ENCODE measurements around the gene CACNA1I.

CACNA1I gene

DNA sequence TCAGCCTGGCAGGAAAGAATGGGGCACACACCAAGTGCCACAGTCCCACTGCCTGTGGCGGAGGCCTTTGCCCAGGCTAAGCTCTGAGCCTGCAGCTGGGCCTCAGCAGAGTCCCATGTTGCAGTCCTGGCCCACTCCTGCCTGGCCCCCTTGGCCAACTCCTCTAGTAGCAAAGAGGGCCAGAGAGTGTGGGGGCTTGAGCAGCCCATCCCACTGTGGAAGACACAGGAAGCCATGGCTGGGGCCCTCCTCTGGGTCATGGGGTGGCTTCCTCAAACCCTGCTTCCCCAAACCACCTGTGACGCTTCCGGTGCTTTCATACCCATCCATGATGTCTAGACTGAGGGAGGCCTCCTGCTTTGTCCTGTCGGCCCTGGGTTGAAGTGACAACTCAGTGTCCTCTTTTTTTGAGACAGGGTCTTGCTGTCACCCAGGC, 43.8 kb upstream of the CACNA1I start:
- Histone ChIP-seq H3K4me2 (ENCODE audit: low read depth, low read length, poor library complexity, severe bottlenecking) (peak overlapping the region; percentile 3), H3F3A (ENCODE audit: insufficient read depth) (peaks cover 82% of the 10 kb centered on the region), H3K9me3 (ENCODE audit: insufficient read depth, low read length) (no peaks in the 10 kb centered on the region), H4K20me1 (ENCODE audit: low read depth, low read length) (peaks cover 4% of the 10 kb centered on the region; the same call in 1 of the 2 replicates), H3K27me3 (ENCODE audit: low read length) (no peaks in the 10 kb centered on the region), H3K9me2 (replicated peaks; ENCODE audit: insufficient read depth, low read length) (no peaks in the 10 kb centered on the region), H3K9ac (ENCODE audit: low read length) (no peak overlapping the region), H2AFZ (ENCODE audit: low read depth, low read length, severe bottlenecking) (no peak overlapping the region), H3K27ac (ENCODE audit: low read depth, low read length) (peak overlapping the region; percentile 93), H3K4me3 (ENCODE audit: insufficient read depth, low read length, poor library complexity, severe bottlenecking) (no peak overlapping the region), H3K79me2 (ENCODE audit: insufficient read depth, low read length) (peaks cover 26% of the 10 kb centered on the region), H3K36me3 (ENCODE audit: low read length) (peaks cover 10% of the 10 kb centered on the region)
- TF ChIP-seq EZH2phosphoT487 (conservative IDR thresholded peaks at IDR 0.05; ENCODE audit: low read length) (no peak), CTCF (IDR thresholded peaks at IDR 0.05; ENCODE audit: insufficient read depth, low read length, poor library complexity, severe bottlenecking) (no peak)

GRCh38 chr22:39527481-39527961, 43.0 kb upstream of the CACNA1I start:
- Histone ChIP-seq H3K9me2 (replicated peaks; ENCODE audit: insufficient read depth, low read length) (no peaks in the 10 kb centered on the region), H3K27me3 (ENCODE audit: low read length) (no peaks in the 10 kb centered on the region), H3K79me2 (ENCODE audit: insufficient read depth, low read length) (peaks cover 30% of the 10 kb centered on the region), H3F3A (ENCODE audit: insufficient read depth) (peaks cover 75% of the 10 kb centered on the region), H3K9ac (ENCODE audit: low read length) (peak overlapping the region; percentile 54; the same call in 1 of the 2 replicates), H4K20me1 (ENCODE audit: low read depth, low read length) (no peaks in the 10 kb centered on the region; the same call in 1 of the 2 replicates), H3K4me2 (ENCODE audit: low read depth, low read length, poor library complexity, severe bottlenecking) (peak overlapping the region; percentile 67), H3K27ac (ENCODE audit: low read depth, low read length) (peak overlapping the region; percentile 93), H3K4me3 (ENCODE audit: insufficient read depth, low read length, poor library complexity, severe bottlenecking) (no peak overlapping the region), H2AFZ (ENCODE audit: low read depth, low read length, severe bottlenecking) (no peak overlapping the region), H3K36me3 (ENCODE audit: low read length) (peaks cover 5% of the 10 kb centered on the region; the same call in 1 of the 2 replicates), H3K9me3 (ENCODE audit: insufficient read depth, low read length) (no peaks in the 10 kb centered on the region)
- TF ChIP-seq EZH2phosphoT487 (conservative IDR thresholded peaks at IDR 0.05; ENCODE audit: low read length) (no peak), CTCF (IDR thresholded peaks at IDR 0.05; ENCODE audit: insufficient read depth, low read length, poor library complexity, severe bottlenecking) (no peak)

DNA sequence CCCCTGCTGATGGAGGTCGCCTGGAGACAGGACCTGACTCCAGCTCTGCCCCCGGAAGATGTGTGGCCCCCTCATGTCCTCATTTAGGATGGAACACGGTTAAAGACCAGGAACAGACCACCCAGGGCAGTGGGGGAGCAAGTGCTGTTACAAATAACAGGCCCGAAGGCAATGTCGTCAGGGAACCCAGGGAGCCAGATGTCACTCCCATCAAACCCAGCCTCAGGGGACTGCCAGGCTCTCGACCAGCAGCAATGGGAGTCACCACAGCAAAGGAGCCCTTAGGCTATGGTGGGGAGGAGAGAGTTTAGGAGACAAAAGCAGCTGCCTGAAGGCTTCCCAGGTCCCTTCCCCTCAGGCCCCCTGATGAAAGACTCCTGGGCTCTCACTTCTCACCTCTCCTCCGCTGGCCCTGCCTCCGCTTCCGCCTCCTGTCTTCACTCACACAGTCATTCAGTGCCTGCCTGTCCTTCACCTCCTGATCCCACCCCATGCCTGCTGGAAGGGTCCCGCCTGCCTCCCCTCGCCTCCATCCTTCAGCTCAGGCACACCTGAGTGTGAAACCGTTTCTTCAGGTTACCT, 42.4 kb upstream of the CACNA1I start:
- Histone ChIP-seq H3K4me2 (ENCODE audit: low read depth, low read length, poor library complexity, severe bottlenecking) (peak overlapping the region; percentile 67), H3K4me3 (ENCODE audit: insufficient read depth, low read length, poor library complexity, severe bottlenecking) (no peak overlapping the region), H3F3A (ENCODE audit: insufficient read depth) (peaks cover 68% of the 10 kb centered on the region), H3K27me3 (ENCODE audit: low read length) (no peaks in the 10 kb centered on the region), H4K20me1 (ENCODE audit: low read depth, low read length) (no peaks in the 10 kb centered on the region; the same call in 1 of the 2 replicates), H3K9me2 (replicated peaks; ENCODE audit: insufficient read depth, low read length) (no peaks in the 10 kb centered on the region), H3K79me2 (ENCODE audit: insufficient read depth, low read length) (peaks cover 26% of the 10 kb centered on the region), H3K9me3 (ENCODE audit: insufficient read depth, low read length) (no peaks in the 10 kb centered on the region), H3K36me3 (ENCODE audit: low read length) (no peaks in the 10 kb centered on the region; the same call in 1 of the 2 replicates), H2AFZ (ENCODE audit: low read depth, low read length, severe bottlenecking) (no peak overlapping the region), H3K27ac (ENCODE audit: low read depth, low read length) (peak overlapping the region; percentile 93), H3K9ac (ENCODE audit: low read length) (peak overlapping the region; percentile 54)
- TF ChIP-seq EZH2phosphoT487 (conservative IDR thresholded peaks at IDR 0.05; ENCODE audit: low read length), result no peak
- TF ChIP-seq CTCF (IDR thresholded peaks at IDR 0.05; ENCODE audit: insufficient read depth, low read length, poor library complexity, severe bottlenecking), result no peak

All from SU-DHL-6 (cell line).